HG03064 (cell line): ENCODE measurements around the gene CFAP97D2.
"Not testable (repeated sequence)": the region's sequence is repeated elsewhere in the genome, so short reads cannot be mapped to it uniquely, and the experiment has no call there.

Experiments used
- ATAC-seq: cut with Tn5 transposase; IDR thresholded peaks from one replicate; pipeline ENCODE4 v1.9.1; 2021; ENCODE audit warnings: low read depth; ENCODE audit not compliant: unreplicated experiment

Gene CFAP97D2

DNA sequence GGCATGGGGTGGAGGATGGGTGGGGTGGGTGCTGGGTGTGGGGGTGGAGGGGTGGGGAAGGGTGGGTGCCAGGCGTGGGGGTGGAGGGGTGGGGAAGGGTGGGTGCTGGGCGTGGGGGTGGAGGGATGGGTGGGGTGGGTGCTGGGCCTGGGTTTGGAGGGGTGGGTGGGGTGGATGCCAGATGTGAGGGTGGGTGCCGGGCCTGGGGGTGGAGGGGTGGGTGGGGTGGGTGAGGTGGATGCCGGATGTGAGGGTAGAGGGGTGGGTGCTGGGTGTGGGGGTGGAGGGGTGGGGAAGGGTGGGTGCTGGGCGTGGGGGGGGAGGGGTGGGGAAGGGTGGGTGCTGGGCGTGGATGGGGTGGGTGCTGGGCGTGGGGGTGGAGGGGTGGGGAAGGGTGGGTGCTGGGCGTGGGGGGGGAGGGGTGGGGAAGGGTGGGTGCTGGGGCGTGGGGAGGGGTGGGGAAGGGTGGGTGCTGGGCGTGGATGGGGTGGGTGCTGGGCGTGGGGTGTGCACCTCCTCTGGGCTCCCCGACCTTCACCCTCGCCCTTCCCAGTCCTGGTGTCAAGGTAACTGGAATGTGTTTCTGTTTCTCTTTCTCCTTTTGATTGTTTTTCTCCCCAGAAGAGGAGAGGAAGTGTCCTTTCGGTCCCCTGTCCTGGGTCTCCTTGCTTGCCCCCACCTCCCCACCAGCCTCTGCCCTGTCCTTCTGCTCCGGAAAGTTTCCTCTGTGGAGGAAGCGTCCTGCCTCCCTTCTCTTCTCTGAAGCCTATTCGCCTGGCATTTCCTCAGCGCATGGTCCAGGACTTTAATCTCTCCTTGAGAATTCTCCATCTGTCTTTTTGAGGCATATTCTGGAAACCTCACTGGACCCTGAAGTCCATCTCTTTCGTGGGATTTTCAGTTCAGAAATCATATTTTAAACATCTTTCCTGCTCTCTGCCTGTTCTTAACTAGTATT is 22.9 kb upstream of the CFAP97D2 start:
- ATAC-seq, result no peak

DNA sequence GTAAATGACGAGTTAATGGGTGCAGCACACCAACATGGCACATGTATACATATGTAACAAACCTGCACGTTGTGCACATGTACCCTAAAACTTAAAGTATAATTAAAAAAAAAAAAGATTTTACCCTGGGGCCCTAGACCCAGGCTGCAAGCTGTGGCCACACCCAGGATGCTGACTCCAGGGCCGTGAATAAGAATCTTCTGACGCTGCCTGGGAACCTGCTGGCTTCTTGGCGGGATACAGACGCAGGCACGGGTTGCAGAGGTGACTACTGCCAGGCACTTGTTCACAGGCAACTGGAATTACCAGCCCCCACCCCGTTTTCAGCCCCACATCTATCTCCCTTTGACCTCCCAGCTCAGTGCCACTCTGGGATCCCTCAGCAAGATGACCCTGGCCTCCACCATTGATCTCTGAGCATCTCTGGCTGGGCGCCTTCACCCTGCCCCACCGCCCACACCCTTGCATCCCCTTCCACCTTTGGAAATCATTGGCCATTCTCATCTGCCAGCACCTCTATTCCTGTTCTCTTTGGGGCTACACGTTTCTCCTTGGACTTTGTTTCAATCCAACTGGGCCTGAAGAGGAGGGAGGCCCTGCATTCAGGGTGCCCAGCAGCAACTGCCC is 21.1 kb upstream of the CFAP97D2 start:
- no peak for ATAC-seq

DNA sequence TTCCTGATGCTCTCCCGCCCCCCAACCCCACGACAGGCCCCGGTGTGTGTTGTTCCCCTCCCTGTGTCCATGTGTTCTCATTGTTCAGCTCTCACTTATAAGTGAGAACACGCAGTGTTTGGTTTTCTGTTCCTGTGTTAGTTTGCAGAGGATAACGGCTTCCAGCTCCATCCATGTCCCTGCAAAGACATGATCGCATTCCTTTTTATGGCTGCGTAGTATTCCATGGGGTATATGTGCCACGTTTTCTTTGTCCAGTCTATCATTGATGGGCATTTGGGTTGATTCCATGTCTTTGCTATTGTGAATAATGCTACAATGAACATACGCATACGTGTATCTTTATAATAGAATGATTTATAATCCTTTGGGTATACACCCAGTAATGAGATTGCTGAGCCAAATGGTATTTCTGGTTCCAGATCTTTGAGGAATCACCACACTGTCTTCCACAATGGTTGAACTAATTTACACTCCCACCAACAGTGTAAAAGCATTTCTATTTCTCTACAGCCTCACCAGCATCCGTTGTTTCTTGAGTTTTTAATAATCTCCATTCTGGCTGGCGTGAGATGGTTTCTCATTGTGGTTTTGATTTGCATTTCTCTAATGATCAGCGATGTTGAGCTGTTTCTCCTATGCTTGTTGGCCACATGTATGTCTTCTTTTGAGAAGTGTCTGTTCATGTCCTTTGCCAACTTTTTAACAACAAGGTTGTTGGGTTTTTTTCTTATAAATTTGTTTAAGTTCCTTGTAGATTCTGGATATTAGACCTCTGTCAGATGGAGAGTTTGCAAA is 20.0 kb upstream of the CFAP97D2 start:
- not testable (repeated sequence) for ATAC-seq

DNA sequence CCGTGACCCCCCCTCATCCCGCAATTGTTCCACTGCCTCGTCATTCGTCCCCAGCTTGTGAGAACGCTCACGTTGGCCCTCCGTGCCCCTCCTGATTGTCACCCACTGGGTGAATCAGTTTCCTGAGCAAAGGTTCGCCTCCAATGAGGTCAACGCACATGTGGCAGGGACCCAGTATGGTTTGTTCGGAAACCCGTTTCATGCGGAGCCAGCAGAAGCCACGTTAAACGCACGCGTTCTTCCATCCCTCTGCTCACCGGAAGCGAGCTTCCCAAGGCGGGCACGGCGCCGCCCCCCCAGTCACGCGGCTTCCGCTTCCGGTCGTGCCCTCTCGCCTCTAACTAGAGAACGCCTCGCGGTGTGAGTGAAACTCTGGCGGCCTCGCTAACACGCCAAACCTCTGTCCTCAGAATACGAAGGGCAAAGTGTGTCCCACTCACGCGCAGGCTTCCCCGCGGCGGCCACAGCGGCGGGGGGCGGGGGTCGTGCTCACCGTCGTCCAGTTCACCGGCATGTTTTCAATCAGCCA is 18.0 kb upstream of the CFAP97D2 start:
- no peak for ATAC-seq

DNA sequence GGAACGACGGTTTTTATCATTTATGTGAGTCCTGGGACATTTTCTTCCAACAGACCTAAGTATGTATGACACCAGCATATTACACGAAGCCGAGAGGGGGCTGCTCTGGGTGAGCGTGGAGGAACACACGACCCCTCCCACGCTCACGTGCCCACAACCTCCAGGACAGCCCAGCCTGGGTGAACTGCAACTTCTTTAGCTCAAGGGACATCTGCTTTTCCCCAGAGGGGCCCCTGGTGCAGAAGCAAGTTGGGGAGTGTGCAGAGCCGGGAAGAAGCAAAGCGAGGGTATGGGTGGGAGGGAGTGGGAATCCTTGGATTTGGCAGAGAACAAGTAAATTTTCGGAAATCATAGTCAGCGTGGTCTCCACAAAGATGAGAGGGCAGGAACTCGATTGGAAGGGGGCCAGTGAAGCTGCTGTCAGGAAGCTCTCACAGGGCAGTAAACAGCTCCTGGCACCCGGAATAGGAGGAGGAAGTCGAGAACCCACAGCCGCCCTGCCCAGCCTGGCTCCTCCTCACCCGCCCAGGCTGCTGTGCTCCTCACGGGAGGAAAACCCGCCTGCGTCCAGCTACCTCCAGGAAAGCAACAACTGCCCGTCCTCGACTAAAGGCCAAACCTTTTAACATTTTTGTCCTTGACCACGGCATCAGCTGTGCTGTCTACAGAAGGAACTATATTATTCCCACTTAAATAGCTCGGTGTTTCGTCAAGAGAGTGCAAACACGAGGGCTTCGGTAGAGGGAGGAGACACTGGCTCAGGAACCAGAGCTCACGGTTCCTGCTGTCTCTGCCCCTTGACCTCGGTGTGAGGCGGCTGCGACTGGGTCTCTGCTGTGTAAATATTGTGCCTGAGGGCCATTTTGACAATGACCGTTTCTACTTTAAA is 17.2 kb upstream of the CFAP97D2 start:
- ATAC-seq, result no peak

DNA sequence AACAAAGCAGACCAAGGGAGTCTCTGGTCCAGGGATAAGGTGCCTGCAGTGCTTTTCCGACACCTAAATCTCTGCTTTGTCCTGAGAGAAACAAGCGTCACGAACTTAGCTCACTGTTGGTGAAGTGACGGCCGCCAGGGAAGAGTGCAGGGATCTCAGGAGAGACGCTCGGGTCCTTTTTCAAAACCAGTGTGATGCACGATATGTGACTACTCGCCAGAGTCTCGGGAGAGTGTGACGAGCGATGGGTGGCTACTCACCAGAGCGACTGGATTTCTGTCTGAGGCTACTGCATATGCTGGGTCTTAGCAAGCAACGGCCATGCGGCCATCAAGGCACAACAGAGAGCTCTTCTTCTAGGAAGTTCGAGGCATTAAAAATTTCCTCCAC is 16.5 kb upstream of the CFAP97D2 start:
- no peak for ATAC-seq

DNA sequence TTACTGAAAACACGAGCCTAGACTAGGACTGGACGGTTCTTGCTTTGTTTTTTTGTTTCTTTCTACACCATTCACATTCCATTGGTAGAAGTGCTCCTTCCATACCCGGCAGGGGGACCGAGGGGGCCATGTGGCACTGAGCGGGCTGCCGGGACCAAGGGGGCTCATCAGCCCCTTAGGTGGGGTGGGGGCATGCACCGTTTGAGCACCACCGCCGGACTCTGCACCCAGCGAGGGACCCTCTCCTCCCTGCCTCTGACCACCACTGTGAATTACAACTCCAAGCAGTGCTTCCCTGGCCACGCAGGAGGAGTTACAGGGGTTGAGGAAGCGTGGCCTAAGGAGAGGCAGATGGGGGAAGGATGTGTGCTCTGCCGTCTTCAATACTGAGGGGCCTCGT is 15.0 kb upstream of the CFAP97D2 start:
- ATAC-seq, result no peak

DNA sequence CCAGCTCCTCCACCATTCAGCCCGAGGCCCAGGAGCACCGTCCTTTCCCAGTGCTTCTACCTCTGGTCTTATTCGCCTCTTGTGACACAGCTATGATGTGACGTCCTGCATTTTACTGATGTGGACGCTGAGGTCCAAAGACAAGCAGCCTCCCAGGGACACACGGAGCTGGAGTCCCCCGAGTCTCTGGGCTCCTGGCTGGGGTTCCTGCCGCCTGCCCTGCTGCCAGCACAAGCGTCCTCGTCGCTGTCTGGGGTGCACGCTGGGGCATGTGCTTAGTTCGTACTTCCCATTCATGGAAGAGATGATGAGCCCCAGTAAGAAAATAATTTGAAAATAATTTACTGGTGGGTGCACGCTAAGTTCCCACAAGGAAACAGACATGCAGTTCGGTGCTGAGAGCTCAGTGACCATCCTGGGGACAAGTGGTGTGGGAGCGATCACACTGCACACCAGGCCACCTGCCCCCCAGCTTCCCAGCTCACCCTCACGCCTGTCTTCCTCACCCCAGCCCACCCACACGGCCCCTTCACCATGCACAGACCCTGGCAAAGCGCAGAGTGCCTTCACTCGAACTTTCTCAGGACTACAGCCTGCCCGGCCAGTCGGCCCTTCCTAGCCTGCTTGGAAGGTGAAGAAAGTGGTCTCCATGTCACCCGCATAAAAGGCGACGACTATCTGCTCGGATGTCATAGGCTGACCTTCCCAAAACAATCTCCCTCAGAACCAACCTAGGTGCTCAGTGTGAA is 14.2 kb upstream of the CFAP97D2 start:
- no peak for ATAC-seq

DNA sequence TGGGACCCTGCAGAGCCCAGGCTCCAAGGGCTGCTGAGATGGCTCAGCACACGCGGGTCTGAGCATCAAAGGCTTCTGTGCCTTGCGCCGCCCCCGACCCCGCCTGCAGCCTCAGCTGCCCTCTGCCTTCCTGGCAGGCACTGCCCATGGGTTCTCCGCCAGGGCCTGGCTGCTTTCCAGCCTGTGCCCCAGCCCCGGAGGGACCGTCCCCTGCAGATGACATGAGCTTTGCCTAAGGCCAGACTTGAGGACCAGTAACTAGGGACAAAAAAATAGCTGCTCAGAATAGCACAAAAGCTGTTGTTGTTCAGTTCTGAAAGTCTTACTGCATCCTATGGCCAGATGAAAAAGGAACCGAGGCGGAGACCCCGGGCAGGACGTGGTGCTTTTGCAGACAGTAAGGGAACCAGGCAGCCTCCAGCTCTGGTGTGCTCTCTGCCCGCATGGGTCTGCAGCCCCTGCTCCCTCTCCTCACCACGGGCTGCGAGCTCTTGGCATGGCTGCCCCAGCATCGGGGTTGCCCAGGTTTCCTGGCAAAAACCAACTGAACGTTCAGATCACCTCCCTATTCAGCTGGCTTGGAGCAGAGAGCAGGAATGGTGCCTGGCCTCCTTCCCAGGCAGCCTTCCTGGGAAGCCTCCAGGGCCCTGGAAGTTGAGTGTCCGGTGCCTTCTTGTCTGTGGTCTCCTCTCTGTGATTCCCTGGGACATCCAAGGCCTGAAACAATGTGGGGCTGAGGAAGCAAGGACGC is 12.5 kb upstream of the CFAP97D2 start:
- no peak for ATAC-seq

DNA sequence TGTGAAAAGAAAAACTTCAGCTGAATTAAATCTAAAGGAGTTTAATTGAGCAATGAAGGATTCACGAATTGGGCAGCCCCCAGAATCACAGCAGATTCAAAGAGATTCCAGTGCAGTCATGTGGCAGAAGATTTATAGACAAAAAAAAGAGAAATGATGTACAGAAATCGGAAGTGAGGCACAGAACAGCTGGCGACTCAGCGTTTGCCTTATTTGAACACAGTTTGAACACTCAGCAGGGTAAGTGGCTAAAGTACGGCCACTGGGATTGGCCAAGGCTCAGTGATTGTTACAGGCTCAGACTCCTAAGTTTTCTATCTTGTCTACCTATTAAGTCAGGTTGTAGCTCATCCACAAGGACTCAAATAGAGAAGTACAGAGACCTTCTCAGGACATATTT is 11.6 kb upstream of the CFAP97D2 start:
- ATAC-seq, result no peak

DNA sequence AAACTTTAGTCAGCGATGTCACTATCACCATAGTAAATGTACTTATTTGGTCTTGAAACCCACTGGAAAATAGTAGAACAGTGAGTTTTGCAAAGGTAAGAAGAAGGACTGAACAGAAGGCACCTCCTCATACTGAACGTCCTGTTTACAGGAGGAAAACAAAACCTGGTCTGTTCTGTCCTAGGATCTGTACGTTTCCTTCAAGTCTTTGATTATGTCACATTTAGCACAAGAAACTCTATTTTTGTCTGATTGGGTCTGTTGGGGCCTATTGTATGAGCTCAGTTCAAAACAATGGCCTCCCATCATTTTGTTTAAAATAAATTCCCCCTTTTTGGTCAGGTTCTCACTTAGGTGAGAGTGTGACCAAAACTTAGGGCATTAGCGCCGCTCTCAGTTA is 11.2 kb upstream of the CFAP97D2 start:
- ATAC-seq, result no peak

DNA sequence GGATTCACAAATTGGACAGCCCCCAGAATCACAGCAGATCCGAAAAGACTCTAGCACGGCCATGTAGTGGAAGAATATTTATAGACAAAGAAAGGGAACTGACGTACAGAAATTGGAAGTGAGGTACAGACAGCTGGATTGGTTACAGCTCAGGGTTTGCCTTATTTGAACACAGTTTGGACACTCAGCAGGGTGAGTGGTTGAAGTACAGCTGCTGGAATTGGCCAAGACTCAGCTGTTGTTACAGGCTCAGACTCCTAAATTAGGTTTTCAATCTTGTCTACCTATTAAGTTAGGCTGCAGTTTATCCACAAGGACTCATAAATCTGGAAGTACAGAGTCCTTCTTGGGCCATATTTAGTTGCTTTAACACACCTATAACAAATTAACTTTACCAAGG is 5.8 kb upstream of the CFAP97D2 start:
- ATAC-seq, result no peak

DNA sequence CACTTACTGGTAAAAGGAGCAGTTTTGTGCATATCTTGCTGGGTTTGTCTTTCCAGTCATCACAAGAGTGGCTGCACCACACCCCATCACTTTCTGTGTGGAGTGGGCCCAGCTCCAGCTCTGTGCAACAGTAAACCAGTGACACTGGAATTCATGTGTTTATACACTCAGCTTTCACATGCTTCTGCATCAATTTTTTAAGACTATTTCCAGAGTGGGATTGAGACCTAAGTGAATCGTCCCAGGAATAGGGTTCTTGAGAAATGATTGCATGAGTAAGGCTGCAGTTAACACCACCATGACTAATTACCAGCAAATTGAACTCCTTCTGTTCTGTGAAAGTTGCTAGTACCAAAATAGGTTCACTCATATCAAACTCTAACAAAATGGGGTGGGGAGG is 5.3 kb upstream of the CFAP97D2 start:
- no peak for ATAC-seq

DNA sequence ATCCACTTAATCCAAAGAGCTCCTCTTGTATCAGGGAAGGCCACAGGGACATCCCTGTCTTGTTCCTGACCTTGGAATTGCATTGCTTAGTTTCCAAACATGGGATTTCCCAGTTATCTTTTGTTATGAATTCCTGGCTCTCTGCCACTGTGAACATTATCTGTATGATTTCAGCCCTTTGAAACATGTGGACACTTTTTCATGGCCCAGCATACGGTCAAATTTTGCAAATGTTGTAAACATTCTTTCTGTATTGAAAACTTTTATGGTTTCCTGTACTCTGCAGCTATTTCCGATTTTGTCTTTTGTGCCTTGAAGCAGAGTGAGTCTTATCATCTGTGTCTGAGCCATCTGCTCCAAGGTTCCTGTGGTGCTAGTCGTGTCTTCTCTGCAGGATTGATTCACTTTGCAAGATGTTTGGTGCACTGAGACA is 4.5 kb upstream of the CFAP97D2 start:
- no peak for ATAC-seq

DNA sequence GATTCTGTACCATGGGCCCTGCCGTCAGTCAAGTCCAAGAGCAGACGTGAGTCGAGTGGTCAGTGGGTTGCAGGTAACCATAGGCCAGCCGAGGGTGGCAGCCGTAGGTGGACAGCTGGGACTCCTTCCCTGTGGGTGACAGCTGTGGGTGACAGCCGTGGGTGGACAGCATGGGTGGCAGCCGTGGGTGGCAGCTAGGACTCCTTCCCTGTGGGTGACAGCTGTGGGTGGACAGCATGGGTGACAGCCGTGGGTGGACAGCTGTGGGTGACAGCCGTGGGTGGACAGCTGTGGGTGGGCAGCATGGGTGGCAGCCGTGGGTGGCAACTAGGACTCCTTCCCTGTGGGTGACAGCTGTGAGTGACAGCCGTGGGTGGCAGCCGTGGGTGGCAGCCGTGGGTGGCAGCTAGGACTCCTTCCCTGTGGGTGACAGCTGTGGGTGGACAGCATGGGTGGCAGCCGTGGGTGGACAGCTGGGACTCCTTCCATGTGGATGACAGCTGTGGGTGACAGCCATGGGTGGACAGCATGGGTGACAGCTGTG is 2.6 kb upstream of the CFAP97D2 start:
- ATAC-seq, result not testable (repeated sequence)

DNA sequence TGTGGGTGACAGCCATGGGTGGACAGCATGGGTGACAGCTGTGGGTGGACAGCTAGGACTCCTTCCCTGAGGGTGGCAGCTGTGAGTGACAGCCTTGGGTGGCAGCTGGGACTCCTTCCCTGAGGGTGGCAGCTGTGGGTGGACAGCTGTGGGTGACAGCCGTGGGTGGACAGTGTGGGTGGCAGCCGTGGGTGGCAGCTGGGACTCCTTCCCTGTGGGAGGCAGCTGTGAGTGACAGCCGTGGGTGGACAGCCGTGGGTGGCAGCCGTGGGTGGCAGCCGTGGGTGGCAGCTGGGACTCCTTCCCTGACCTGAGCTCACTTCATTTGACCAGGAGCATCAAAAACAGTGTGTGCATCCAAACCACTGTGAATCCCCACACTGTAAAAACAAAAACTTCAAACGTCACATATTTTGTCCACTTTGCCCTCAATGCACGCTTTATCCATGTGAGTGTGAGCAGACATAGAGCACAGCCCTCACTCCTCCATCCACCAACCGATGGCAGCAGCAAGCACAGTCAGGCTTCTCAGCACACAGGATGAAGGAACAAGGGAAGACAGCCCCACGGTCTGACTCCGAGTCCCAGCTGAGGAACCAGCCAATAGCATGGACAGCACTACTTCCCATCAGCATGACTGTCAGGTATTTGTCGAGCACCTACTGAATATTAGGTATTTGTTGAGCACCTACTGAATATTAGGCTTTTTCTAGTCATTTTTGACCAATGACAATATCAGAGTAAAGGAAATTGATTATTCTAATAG is 1.6 kb upstream of the CFAP97D2 start:
- ATAC-seq, result no peak

DNA sequence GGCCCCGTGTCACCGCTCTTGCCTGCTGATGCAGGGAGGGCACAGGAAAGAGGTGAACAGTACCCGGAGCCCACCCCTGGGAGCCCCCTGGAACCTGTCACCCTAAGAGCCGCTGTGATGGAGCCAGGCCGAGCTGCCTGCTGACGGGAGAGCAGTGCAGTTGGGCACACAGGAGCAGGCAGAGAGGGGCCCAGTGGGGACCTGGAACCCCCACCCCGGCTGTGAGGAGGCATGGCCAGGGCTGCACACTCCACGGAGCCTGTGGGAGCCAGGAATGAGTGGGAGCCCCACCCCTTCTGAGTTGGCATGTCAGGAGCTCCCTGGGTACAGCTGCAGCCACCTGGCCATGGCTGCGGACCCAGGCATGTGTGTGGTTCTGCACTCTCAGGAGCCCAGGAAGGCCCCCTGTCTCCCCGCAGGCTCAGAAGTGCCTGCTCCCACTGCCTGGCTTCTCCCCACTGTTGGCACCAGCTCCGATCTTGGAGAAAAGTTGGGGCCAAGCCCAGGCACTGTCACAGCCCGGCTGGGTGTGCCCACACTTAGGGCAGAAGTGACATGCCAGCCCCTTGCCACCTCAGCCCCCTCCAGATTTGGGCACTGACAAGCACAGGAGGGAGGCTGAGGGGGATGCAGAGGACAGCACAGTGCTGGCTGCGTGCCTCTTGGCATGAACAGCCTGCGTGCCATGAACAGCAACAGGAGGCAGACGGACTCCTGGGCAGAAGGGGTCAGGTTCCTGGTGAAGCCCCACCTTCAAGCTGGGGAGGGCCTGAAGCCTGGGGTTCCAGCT is 6.3 kb downstream of the CFAP97D2 start:
- no peak for ATAC-seq
